Tibial nerve (tissue), 4 donors: Measurements from ENCODE around the gene DCPS. TPM values are rescaled to one million over a fixed set of nuclear protein-coding genes. Genes with fewer than 3 reads are reported as not detected.

Experiments used
- DNase-seq, 2 donors: peaks; one replicate each; pipeline ENCODE4 v3.0.0-alpha.2; 2019; ENCODE audit warnings: low spot score in 2 of 2
- H3K27ac ChIP-seq, 4 donors: fragments of 200-600 bp; sonication (generic) in 3 of 4; one replicate each; pipeline ENCODE4 v1.5.1; 2017 to 2019; ENCODE audit warnings: mild to moderate bottlenecking in 1 of 4
- H3K27me3 ChIP-seq, 2 donors: fragments of 200-600 bp; sonication (generic) in 1 of 2; one replicate each; pipeline versions ENCODE4 v1.5.1 to v1.6.0; 2017 to 2019
- H3K36me3 ChIP-seq, 3 donors: fragments of 200-600 bp; sonication (generic); one replicate each; pipeline ENCODE4 v1.5.1; 2018 to 2019
- H3K4me1 ChIP-seq, 4 donors: fragments of 200-600 bp; sonication (generic) in 3 of 4; one replicate each; pipeline ENCODE4 v1.5.1; 2017 to 2019
- H3K4me3 ChIP-seq, 4 donors: fragments of 200-600 bp; sonication (generic) in 3 of 4; one replicate each; pipeline ENCODE4 v1.5.1; 2017 to 2019; ENCODE audit warnings: mild to moderate bottlenecking in 1 of 4, moderate library complexity in 1 of 4
- H3K9me3 ChIP-seq, 4 donors: fragments of 200-600 bp; sonication (generic) in 3 of 4; one replicate each; pipeline ENCODE4 v1.5.1; 2017 to 2019
- CTCF ChIP-seq, 5 experiments: fragments of 200-600 bp in 3 of 5; fragments of 450-650 bp in 2 of 5; sonication (generic) in 3 of 5; IDR thresholded peaks; one replicate each; pipeline ENCODE4 v1.5.1; 2016 to 2019; ENCODE audit warnings: antibody characterized with exemption in 5 of 5, mild to moderate bottlenecking in 3 of 5, moderate library complexity in 2 of 5
- EP300 ChIP-seq, 2 donors: sonication (generic); formaldehyde crosslinking; IDR thresholded peaks; one replicate each; pipeline ENCODE4 v1.6.1; 2017; ENCODE audit warnings: antibody characterized with exemption in 2 of 2, mild to moderate bottlenecking in 1 of 2
- POLR2A ChIP-seq, 2 donors: fragments of 450-650 bp; IDR thresholded peaks; one replicate each; pipeline ENCODE4 v1.6.1; 2017; ENCODE audit warnings: antibody characterized with exemption in 2 of 2, mild to moderate bottlenecking in 2 of 2, moderate library complexity in 2 of 2
- WGBS, 2 donors: methylation state at CpG; one replicate each; pipeline ENCODE4 v1.1.5; 2018; 5-methylcytosine and 5-hydroxymethylcytosine counted together
- total RNA-seq, 4 donors: library from RNA; depleted of rRNA; stranded (reverse); fragments of >200 nt; gene quantifications; one replicate each; pipeline ENCODE4 v1.1.0, GENCODE V29; 2016

Gene DCPS
- total RNA-seq, 4 donors from 2014 or later: 7.1 to 16.4 (median 11.9) TPM

GRCh38 chr11:126334659-126335462, 31.0 kb downstream of the DCPS start:
- WGBS, 2 donors: 87 to 94% methylated on average over 6 of the region's 6 CpGs
- Histone ChIP-seq H3K4me3 (no peak overlapping the region), H3K36me3 (peaks cover 0 to 37% (median 0%) of the 10 kb centered on the region in 3 donors), H3K27ac (no peak overlapping the region), H3K27me3 (no peaks in the 10 kb centered on the region), H3K9me3 (no peaks in the 10 kb centered on the region), H3K4me1 (peaks cover 0 to 48% (median 10%) of the 10 kb centered on the region in 4 donors)
- TF ChIP-seq POLR2A (IDR thresholded peaks at IDR 0.05): no peak
- no peak for TF ChIP-seq EP300 (IDR thresholded peaks at IDR 0.05)
- no peak for TF ChIP-seq CTCF (IDR thresholded peaks at IDR 0.05)
- DNase-seq: no peak

DNA sequence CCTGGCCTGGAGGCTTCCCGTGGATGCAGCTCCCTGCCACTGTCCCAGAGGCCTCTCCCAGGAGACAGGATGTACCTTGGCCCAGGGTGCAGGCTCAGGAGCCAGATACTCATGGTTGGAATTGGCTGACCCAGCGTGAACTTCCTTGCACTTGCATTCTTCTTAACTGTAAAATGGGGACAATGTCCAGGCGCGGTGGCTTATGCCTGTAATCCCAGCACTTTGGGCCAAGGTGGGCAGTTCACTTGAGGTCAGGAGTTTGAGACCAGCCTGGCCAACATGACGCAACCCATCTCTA, 31.6 kb downstream of the DCPS start:
- H3K9me3 ChIP-seq: no peaks in the 10 kb centered on the region
- H3K27ac ChIP-seq: no peak overlapping the region
- WGBS, 2 donors: 85 to 92% methylated on average over 5 of the region's 5 CpGs
- no peak for TF ChIP-seq CTCF (IDR thresholded peaks at IDR 0.05)
- no peak for DNase-seq
- peaks cover 0 to 37% (median 0%) of the 10 kb centered on the region in 3 donors for H3K36me3 ChIP-seq
- H3K27me3 ChIP-seq: no peaks in the 10 kb centered on the region
- peaks cover 0 to 48% (median 11%) of the 10 kb centered on the region in 4 donors for H3K4me1 ChIP-seq
- no peak overlapping the region for H3K4me3 ChIP-seq

DNA sequence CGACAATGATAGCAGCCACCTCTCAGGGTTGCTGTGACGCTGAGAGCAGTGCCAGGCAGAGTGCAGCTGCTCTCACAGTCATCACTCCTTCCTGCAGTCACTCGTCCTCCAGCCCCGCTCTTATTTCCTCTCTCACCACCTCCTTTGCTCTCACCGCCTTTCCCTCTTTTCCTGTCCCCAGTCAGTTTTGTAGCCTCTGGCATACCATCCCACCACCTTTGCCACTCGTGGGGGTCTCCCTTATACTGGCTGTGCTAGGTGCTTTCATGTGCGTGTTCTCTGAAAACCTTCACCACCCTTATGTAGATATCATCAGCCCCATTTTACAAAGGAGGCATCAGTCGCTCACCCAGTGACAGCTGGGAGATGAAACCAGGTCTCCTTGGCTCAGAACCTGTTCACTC, 32.3 kb downstream of the DCPS start:
- Histone ChIP-seq H3K4me3 (no peak overlapping the region), H3K36me3 (peaks cover 0 to 36% (median 0%) of the 10 kb centered on the region in 3 donors), H3K27me3 (no peaks in the 10 kb centered on the region), H3K4me1 (peaks cover 0 to 54% (median 16%) of the 10 kb centered on the region in 4 donors), H3K27ac (no peak overlapping the region), H3K9me3 (no peaks in the 10 kb centered on the region)
- 82 to 85% methylated on average over 8 of the region's 8 CpGs for WGBS, 2 donors
- TF ChIP-seq EP300 (IDR thresholded peaks at IDR 0.05) (no peak), CTCF (IDR thresholded peaks at IDR 0.05) (no peak), POLR2A (IDR thresholded peaks at IDR 0.05) (no peak)
- no peak for DNase-seq

DNA sequence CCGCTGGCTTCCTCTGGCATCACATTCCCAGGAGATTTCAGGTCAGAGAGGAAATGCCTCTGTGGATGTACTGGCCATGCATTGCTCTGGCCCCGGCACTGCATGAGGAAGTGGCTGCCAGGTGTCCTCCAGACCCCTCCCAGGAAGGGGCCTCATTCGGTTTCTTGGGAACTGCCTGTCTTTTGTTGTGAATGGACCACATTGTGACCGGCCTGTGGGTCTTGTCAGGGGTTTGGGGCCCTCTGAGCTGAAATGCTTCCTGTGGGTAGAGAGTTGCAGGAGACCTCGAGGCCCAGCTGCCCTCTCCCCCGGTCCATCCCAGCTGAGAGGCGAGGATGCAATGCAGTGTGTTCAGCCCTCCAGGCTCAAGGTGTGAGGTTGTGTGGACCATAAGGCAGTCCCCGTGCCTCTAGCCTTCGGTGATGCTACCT, 32.8 kb downstream of the DCPS start:
- WGBS, 2 donors: 58 to 75% methylated on average over 7 to 8 of the region's 9 CpGs
- Histone ChIP-seq H3K9me3 (no peaks in the 10 kb centered on the region), H3K4me1 (peaks cover 0 to 54% (median 20%) of the 10 kb centered on the region in 4 donors), H3K27me3 (no peaks in the 10 kb centered on the region), H3K4me3 (no peak overlapping the region), H3K36me3 (peaks cover 0 to 30% (median 0%) of the 10 kb centered on the region in 3 donors), H3K27ac (no peak overlapping the region)
- DNase-seq: no peak
- TF ChIP-seq CTCF (IDR thresholded peaks at IDR 0.05) (no peak), EP300 (IDR thresholded peaks at IDR 0.05) (no peak), POLR2A (IDR thresholded peaks at IDR 0.05) (no peak)

- no peak for TF ChIP-seq EP300 (IDR thresholded peaks at IDR 0.05)
- no peak for TF ChIP-seq POLR2A (IDR thresholded peaks at IDR 0.05)
- no peak for TF ChIP-seq CTCF (IDR thresholded peaks at IDR 0.05)
These were observed 33.2 kb downstream of the DCPS start for GRCh38 chr11:126337126-126337473.

More at GRCh38 chr11:126337126-126337473, 33.2 kb downstream of the DCPS start:
- Histone ChIP-seq H3K27ac (no peak overlapping the region), H3K36me3 (peaks cover 0 to 29% (median 0%) of the 10 kb centered on the region in 3 donors), H3K4me1 (peaks cover 0 to 53% (median 20%) of the 10 kb centered on the region in 4 donors), H3K27me3 (no peaks in the 10 kb centered on the region), H3K9me3 (no peaks in the 10 kb centered on the region), H3K4me3 (no peak overlapping the region)
- no peak for DNase-seq
- WGBS, 2 donors: 62 to 83% methylated on average over 4 of the region's 4 CpGs
